HG03064 (cell line): ENCODE data around the gene PPP1R15B.

Experiments
- ATAC-seq: cut with Tn5 transposase; IDR thresholded peaks from one replicate; pipeline ENCODE4 v1.9.1; 2021; ENCODE audit warnings: low read depth; ENCODE audit not compliant: unreplicated experiment

Gene PPP1R15B

GRCh38 chr1:204411451-204412204 lies at the start of gene PPP1R15B:
Gene PPP1R15B, minus strand, starts transcription at chr1:204411817. Its CDS starts 406 bp downstream, at chr1:204411411.
- ATAC-seq, result peak; percentile 87

GRCh38 chr1:204460346-204460745 lies 48.7 kb upstream of the PPP1R15B start:
- ATAC-seq, result no peak

- ATAC-seq, result no peak
Measured at GRCh38 chr1:204459706-204460105, 48.1 kb upstream of the PPP1R15B start.

- no peak for ATAC-seq
Measured at GRCh38 chr1:204457666-204458065, 46.0 kb upstream of the PPP1R15B start.

- no peak for ATAC-seq
Measured at GRCh38 chr1:204456826-204457442, 45.3 kb upstream of the PPP1R15B start.

GRCh38 chr1:204455831-204456145 lies 44.2 kb upstream of the PPP1R15B start:
- no peak for ATAC-seq

- ATAC-seq, result no peak
Measured at GRCh38 chr1:204455063-204455830, 43.6 kb upstream of the PPP1R15B start.

- ATAC-seq, result no peak
Measured at GRCh38 chr1:204454476-204454875, 42.9 kb upstream of the PPP1R15B start.

GRCh38 chr1:204453141-204453772 lies 41.6 kb upstream of the PPP1R15B start:
- peak; percentile 59 for ATAC-seq

- ATAC-seq, result no peak
Measured at GRCh38 chr1:204451352-204452124, 39.9 kb upstream of the PPP1R15B start.

- no peak for ATAC-seq
Measured at GRCh38 chr1:204450461-204451257, 39.0 kb upstream of the PPP1R15B start.

- ATAC-seq, result no peak
Measured at GRCh38 chr1:204449678-204450280, 38.2 kb upstream of the PPP1R15B start.

GRCh38 chr1:204448991-204449677 lies 37.5 kb upstream of the PPP1R15B start:
- no peak for ATAC-seq

- no peak for ATAC-seq
Measured at GRCh38 chr1:204448344-204448964, 36.8 kb upstream of the PPP1R15B start.

- ATAC-seq, result no peak
Measured at GRCh38 chr1:204447736-204448135, 36.1 kb upstream of the PPP1R15B start.

- ATAC-seq, result no peak
Measured at GRCh38 chr1:204447190-204447589, 35.6 kb upstream of the PPP1R15B start.

- ATAC-seq, result no peak
Measured at GRCh38 chr1:204446413-204447111, 34.9 kb upstream of the PPP1R15B start.
